Naive B cell (primary cell): ENCODE data around the gene IRX5. TPM values are rescaled to one million over a fixed set of nuclear protein-coding genes. Genes with fewer than 3 reads are reported as not detected.

Experiments
- ATAC-seq, 2 donors: fragments of 150-1000 bp; cut with Tn5 transposase; 2 replicates each; pipeline ENCODE4 v1.10.0; 2021; ENCODE audit warnings: low read depth in 2 of 2, mild to moderate bottlenecking in 2 of 2, moderate library complexity in 2 of 2
- DNase-seq: peaks from one replicate; pipeline ENCODE4 v3.0.0; 2022
- H3K27ac Mint-ChIP-seq, 6 donors: one replicate each; pipeline ENCODE4 v1.8.0; 2020 to 2022; ENCODE audit warnings: mild to moderate bottlenecking in 6 of 6, mixed read lengths in 6 of 6, moderate library complexity in 5 of 6, inconsistent platforms in 2 of 6
- H3K27me3 Mint-ChIP-seq, 3 donors: one replicate each; pipeline ENCODE4 v1.8.0; 2021 to 2022; ENCODE audit warnings: mixed read lengths in 3 of 3, mild to moderate bottlenecking in 1 of 3
- H3K36me3 Mint-ChIP-seq, 2 donors: one replicate each; pipeline ENCODE4 v1.8.0; 2020 to 2022; ENCODE audit warnings: mixed read lengths in 2 of 2, inconsistent platforms in 1 of 2, mild to moderate bottlenecking in 1 of 2
- H3K4me1 Mint-ChIP-seq, 3 donors: one replicate each; pipeline ENCODE4 v1.8.0; 2020 to 2022; ENCODE audit warnings: mixed read lengths in 3 of 3, inconsistent platforms in 1 of 3, mild to moderate bottlenecking in 1 of 3, moderate library complexity in 1 of 3
- H3K4me3 Mint-ChIP-seq, 8 donors: one replicate each; pipeline ENCODE4 v1.8.0; 2020 to 2022; ENCODE audit warnings: mild to moderate bottlenecking in 8 of 8, mixed read lengths in 8 of 8, moderate library complexity in 8 of 8, inconsistent platforms in 2 of 8
- H3K9me3 Mint-ChIP-seq, 7 donors: one replicate each; pipeline ENCODE4 v1.8.0; 2020 to 2022; ENCODE audit warnings: mixed read lengths in 7 of 7, mild to moderate bottlenecking in 5 of 7, inconsistent platforms in 2 of 7, moderate library complexity in 1 of 7
- polyA plus RNA-seq, 6 donors: library from polyadenylated mRNA; unstranded; fragments of 300-500 nt; fragmentation: Illumina TruSeq; gene quantifications; one replicate each; pipeline ENCODE4 v1.2.3, GENCODE V29; 2021; ENCODE audit warnings: low read depth in 6 of 6

IRX5 gene
- polyA plus RNA-seq = not detected

GRCh38 chr16:54930005-54930868 is at the start of gene IRX5:
IRX5 (plus strand) TSS chr16:54930865; CDS start chr16:54931199, 334 bp downstream.
- ATAC-seq (no peak), DNase-seq (no peak)
- H3K9me3 Mint-ChIP-seq = peaks cover 3 to 36% (median 16%) of the 10 kb centered on the region in 7 donors
- peaks cover 0 to 32% of the 10 kb centered on the region in 2 donors for H3K36me3 Mint-ChIP-seq
- H3K4me3 Mint-ChIP-seq = peak within 1 kb of the TSS; percentile 87 to 99 (median 94)
- peak within 1 kb of the TSS in 4 of 6 donors; percentile 82 to 90 (median 84) for H3K27ac Mint-ChIP-seq
- H3K27me3 Mint-ChIP-seq = peaks cover 49 to 73% (median 68%) of the 10 kb centered on the region in 3 donors
- H3K4me1 Mint-ChIP-seq = peaks cover 33 to 37% (median 33%) of the 10 kb centered on the region in 3 donors

- DNase-seq (no peak), ATAC-seq (no peak)
- Mint-ChIP-seq H3K27me3 (peaks cover 0 to 30% (median 12%) of the 10 kb centered on the region in 3 donors), H3K36me3 (peaks cover 0 to 7% of the 10 kb centered on the region in 2 donors), H3K4me3 (no peak overlapping the region), H3K9me3 (peaks cover 10 to 27% (median 14%) of the 10 kb centered on the region in 7 donors), H3K4me1 (no peaks in the 10 kb centered on the region), H3K27ac (peak overlapping the region in 1 of 6 donors; percentile 28)
These were observed 48.1 kb upstream of the IRX5 start for GRCh38 chr16:54882556-54882955.

- no peak overlapping the region for H3K27ac Mint-ChIP-seq
- no peak overlapping the region for H3K4me3 Mint-ChIP-seq
- H3K9me3 Mint-ChIP-seq = peaks cover 10 to 27% (median 14%) of the 10 kb centered on the region in 7 donors
- ATAC-seq (no peak), DNase-seq (no peak)
- peaks cover 0 to 30% (median 12%) of the 10 kb centered on the region in 3 donors for H3K27me3 Mint-ChIP-seq
- H3K4me1 Mint-ChIP-seq = no peaks in the 10 kb centered on the region
- H3K36me3 Mint-ChIP-seq = peaks cover 0 to 7% of the 10 kb centered on the region in 2 donors
These were observed 47.3 kb upstream of the IRX5 start for GRCh38 chr16:54883358-54883757.

GRCh38 chr16:54886078-54886477 is 44.6 kb upstream of the IRX5 start:
- Mint-ChIP-seq H3K36me3 (peaks cover 0 to 7% of the 10 kb centered on the region in 2 donors), H3K27me3 (peaks cover 0 to 24% (median 16%) of the 10 kb centered on the region in 3 donors), H3K4me3 (no peak overlapping the region), H3K4me1 (no peaks in the 10 kb centered on the region), H3K9me3 (peaks cover 4 to 14% (median 9%) of the 10 kb centered on the region in 7 donors), H3K27ac (no peak overlapping the region)
- DNase-seq = no peak
- no peak for ATAC-seq

GRCh38 chr16:54890381-54890780 is 40.3 kb upstream of the IRX5 start:
- Mint-ChIP-seq H3K27me3 (peaks cover 0 to 11% (median 8%) of the 10 kb centered on the region in 3 donors), H3K27ac (no peak overlapping the region), H3K36me3 (no peaks in the 10 kb centered on the region), H3K9me3 (peaks cover 0 to 6% (median 0%) of the 10 kb centered on the region in 7 donors), H3K4me1 (no peaks in the 10 kb centered on the region), H3K4me3 (no peak overlapping the region)
- ATAC-seq (no peak), DNase-seq (no peak)

GRCh38 chr16:54891346-54891745 is 39.3 kb upstream of the IRX5 start:
- Mint-ChIP-seq H3K9me3 (peaks cover 0 to 3% (median 0%) of the 10 kb centered on the region in 7 donors), H3K27me3 (peaks cover 0 to 9% (median 8%) of the 10 kb centered on the region in 3 donors), H3K4me1 (no peaks in the 10 kb centered on the region), H3K36me3 (no peaks in the 10 kb centered on the region), H3K4me3 (no peak overlapping the region), H3K27ac (no peak overlapping the region)
- DNase-seq = no peak
- ATAC-seq = no peak

- no peaks in the 10 kb centered on the region for H3K4me1 Mint-ChIP-seq
- no peaks in the 10 kb centered on the region for H3K36me3 Mint-ChIP-seq
- peaks cover 0 to 2% (median 0%) of the 10 kb centered on the region in 7 donors for H3K9me3 Mint-ChIP-seq
- ATAC-seq (no peak), DNase-seq (no peak)
- no peak overlapping the region for H3K4me3 Mint-ChIP-seq
- H3K27me3 Mint-ChIP-seq = peaks cover 0 to 17% (median 5%) of the 10 kb centered on the region in 3 donors
- H3K27ac Mint-ChIP-seq = no peak overlapping the region
These were observed 37.7 kb upstream of the IRX5 start for GRCh38 chr16:54892981-54893380.

- no peak for ATAC-seq
- H3K36me3 Mint-ChIP-seq = peaks cover 4 to 8% of the 10 kb centered on the region in 2 donors
These were observed 32.7 kb upstream of the IRX5 start for GRCh38 chr16:54897930-54898329.

GRCh38 chr16:54901606-54902005 is 29.1 kb upstream of the IRX5 start:
- no peak overlapping the region for H3K4me3 Mint-ChIP-seq
- H3K27me3 Mint-ChIP-seq = peaks cover 13 to 33% (median 22%) of the 10 kb centered on the region in 3 donors
- no peak overlapping the region for H3K27ac Mint-ChIP-seq
- H3K36me3 Mint-ChIP-seq = peaks cover 4 to 9% of the 10 kb centered on the region in 2 donors
- ATAC-seq (no peak), DNase-seq (no peak)
- no peaks in the 10 kb centered on the region for H3K4me1 Mint-ChIP-seq
- peaks cover 0 to 24% (median 16%) of the 10 kb centered on the region in 7 donors for H3K9me3 Mint-ChIP-seq

More at GRCh38 chr16:54897930-54898329, 32.7 kb upstream of the IRX5 start:
- peaks cover 7 to 21% (median 11%) of the 10 kb centered on the region in 3 donors for H3K27me3 Mint-ChIP-seq
- H3K9me3 Mint-ChIP-seq = peaks cover 0 to 16% (median 10%) of the 10 kb centered on the region in 7 donors
- no peaks in the 10 kb centered on the region for H3K4me1 Mint-ChIP-seq
- H3K4me3 Mint-ChIP-seq = no peak overlapping the region
- H3K27ac Mint-ChIP-seq = peak overlapping the region in 1 of 6 donors; percentile 64
- DNase-seq = no peak

GRCh38 chr16:54903047-54903446 is 27.6 kb upstream of the IRX5 start:
- Mint-ChIP-seq H3K4me3 (no peak overlapping the region), H3K36me3 (peaks cover 4 to 9% of the 10 kb centered on the region in 2 donors), H3K27me3 (peaks cover 18 to 23% (median 23%) of the 10 kb centered on the region in 3 donors), H3K27ac (no peak overlapping the region), H3K4me1 (no peaks in the 10 kb centered on the region), H3K9me3 (peaks cover 0 to 24% (median 16%) of the 10 kb centered on the region in 7 donors)
- DNase-seq (no peak), ATAC-seq (no peak)

GRCh38 chr16:54911079-54911478 is 19.6 kb upstream of the IRX5 start:
- Mint-ChIP-seq H3K4me3 (no peak overlapping the region), H3K27ac (no peak overlapping the region), H3K9me3 (no peaks in the 10 kb centered on the region), H3K36me3 (no peaks in the 10 kb centered on the region), H3K4me1 (no peaks in the 10 kb centered on the region), H3K27me3 (peaks cover 5 to 29% (median 25%) of the 10 kb centered on the region in 3 donors)
- DNase-seq (no peak), ATAC-seq (no peak)

- Mint-ChIP-seq H3K4me3 (no peak overlapping the region), H3K36me3 (no peaks in the 10 kb centered on the region), H3K27me3 (peaks cover 9 to 26% (median 20%) of the 10 kb centered on the region in 3 donors), H3K9me3 (no peaks in the 10 kb centered on the region), H3K27ac (no peak overlapping the region), H3K4me1 (no peaks in the 10 kb centered on the region)
- no peak for DNase-seq
- no peak for ATAC-seq
These were observed 17.9 kb upstream of the IRX5 start for GRCh38 chr16:54912720-54913119.

- Mint-ChIP-seq H3K4me1 (no peaks in the 10 kb centered on the region), H3K27me3 (peaks cover 9 to 24% (median 22%) of the 10 kb centered on the region in 3 donors), H3K36me3 (no peaks in the 10 kb centered on the region), H3K9me3 (no peaks in the 10 kb centered on the region), H3K4me3 (no peak overlapping the region), H3K27ac (no peak overlapping the region)
- DNase-seq (no peak), ATAC-seq (no peak)
These were observed 9.3 kb upstream of the IRX5 start for GRCh38 chr16:54921206-54921824.
